ENCODE measurements around the gene STRIP1.
"Not testable (repeated sequence)": the region's sequence is repeated elsewhere in the genome, so short reads cannot be mapped to it uniquely, and the experiment has no call there.

STRIP1 gene

DNA sequence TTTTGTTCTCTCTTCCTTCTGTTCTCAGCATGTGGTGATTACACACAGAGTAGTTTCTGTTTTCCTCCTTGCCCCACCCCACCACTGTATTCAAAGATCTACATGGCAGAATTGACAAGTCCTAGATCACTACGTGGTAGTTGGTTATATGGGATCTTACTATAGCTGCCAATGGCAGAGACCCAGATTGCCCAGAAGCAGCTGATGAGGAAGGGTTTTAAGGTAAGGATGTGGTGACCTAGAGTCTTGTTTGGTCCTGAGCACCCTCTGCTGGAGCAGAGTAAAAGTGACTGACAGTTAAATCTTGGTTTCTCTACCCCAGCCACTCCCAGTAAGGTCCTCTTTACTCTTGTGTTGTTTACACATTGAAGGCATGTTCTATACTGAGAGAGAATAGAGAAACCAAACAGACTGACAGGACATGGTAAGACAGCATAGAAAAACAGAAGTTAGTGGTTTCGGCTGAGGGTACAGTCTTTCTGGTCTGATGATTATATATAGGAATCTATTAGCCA, 22.8 kb upstream of the STRIP1 start:
- DNase-seq = no peak

DNA sequence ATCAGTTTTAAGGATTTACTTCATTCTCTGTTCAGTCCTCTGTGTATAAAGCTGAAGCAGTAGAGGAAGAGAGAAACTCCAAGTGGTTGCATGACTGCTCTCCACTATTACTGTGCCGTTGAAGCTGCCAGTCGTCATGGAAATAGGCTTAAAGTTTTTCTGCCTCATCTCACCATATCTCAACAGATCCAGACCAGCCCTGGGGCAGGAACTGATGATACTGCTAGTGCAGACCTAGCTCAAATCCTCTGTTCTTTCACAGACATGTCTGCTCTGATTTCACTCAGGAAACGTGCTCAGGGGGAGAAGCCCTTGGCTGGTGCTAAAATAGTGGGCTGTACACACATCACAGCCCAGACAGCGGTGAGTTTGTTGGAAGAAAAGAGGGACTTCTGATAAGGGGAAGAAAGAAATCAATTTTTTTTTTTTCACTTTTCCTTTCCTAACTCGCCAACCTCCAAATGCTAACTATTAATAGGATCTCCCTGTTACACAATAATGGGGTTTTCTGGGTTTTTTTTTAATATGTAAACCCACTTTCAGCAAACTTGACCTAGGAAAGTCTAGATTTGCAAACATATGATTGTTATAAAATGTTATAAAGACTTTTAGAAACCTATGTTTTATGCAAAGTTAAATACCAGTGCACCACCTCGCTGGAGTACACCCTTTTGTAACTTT, 22.2 kb upstream of the STRIP1 start:
- no peak for DNase-seq

DNA sequence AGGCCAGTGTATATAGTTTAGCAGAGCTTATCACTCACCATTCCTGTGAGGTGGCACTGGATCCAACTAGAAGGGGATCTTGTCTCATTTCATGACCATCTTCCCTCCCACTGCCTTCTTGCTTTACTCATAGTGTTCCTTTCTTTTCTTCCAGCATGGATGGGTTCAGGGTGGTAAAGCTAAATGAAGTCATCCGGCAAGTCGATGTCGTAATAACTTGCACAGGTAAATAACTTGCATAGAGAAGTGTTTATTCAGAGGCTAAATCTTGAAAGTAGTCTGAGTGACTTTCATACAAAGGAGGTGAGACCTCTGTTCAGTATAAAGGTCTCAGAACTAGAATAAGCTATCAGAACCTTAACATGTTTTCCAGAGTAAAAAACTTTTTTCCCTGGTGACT, 16.6 kb upstream of the STRIP1 start:
- DNase-seq = no peak

DNA sequence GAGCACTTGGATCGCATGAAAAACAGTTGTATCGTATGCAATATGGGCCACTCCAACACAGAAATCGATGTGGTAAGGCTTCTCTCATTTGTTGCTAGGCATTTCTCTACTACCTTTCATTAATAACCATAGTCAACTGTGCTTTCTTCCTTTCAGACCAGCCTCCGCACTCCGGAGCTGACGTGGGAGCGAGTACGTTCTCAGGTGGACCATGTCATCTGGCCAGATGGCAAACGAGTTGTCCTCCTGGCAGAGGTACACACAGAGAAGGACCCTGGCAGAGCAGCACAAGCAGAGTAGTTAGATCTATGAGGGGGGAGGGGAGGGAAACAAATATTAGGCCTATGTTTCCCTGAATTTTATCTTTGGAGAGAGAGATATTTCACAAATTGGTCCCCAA, 16.0 kb upstream of the STRIP1 start:
- no peak for DNase-seq

DNA sequence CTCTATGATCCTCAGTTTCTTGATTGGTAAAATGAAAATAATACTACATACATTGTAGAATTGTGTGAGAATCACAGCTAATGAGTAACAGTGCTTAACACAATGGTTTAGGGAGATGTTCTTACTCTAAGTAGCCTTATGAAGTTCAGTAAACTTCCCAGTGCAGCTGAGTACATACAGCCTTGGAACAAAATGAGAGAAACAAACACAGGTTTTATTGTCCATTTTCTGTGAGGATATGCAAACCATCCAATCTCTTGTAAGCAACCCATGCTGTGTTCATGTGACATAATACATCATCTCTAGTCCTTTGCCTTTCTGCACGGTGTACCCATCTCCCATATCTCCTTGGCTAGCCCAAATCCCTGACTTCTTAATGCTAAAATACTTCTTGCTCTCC, 14.7 kb upstream of the STRIP1 start:
- no peak for DNase-seq

DNA sequence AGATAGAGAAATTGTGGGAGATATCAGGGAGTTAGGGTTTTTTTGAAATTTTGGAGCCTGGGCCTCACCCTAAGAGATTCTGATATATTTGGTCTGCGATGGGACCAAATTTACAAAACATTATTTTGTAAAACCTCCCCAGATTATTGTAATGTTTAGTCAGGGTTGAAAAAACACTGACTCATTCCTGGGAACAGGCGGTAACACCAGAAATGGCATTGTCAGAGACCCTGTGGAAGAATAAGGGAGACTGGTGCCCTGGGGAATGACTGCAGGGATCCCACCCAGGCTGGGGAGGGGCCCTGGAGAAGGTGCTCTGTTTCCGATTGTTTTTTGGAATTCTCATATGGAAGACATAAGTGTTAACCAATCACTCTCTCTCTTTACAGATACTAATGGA, 13.1 kb upstream of the STRIP1 start:
- no peak for DNase-seq

DNA sequence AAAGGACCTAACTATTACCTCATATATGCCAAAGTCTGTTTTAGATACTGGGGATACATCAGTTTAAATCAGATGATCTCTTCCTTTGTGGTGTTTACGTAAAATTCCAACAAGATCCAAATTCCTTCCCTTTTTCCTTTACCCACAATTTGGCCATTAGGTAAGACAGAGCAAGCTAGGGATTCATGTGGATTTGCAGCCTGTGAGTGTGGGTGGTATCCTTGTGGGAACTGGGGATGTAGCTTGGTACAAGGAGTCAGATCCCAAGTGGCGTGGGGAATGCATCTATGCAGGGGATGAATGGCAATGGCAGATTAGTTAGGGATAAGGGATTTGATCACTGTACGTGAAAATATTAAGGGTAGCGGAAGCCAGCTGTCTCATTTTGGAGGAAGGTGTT, 9.8 kb upstream of the STRIP1 start:
- no peak for DNase-seq

DNA sequence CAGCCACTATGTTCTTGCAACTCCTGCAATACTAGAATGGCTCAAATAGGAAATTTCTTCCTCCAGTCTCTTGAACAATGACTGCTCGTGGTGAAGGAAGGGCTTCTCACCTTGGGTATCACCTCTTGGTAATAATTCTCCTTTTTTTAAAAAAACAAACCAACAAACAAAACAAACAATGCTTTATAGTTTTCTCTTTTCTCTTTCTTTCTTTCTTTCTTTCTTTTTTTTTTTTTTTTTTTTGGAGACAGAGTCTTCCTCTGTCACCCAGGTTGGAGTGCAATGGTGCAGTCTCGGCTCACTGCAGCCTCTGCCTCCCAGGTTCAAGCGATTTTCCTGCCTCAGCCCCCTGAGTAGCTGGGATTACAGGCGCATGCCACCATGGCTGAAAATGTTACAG, 3.7 kb upstream of the STRIP1 start:
- DNase-seq = not testable (repeated sequence)

DNA sequence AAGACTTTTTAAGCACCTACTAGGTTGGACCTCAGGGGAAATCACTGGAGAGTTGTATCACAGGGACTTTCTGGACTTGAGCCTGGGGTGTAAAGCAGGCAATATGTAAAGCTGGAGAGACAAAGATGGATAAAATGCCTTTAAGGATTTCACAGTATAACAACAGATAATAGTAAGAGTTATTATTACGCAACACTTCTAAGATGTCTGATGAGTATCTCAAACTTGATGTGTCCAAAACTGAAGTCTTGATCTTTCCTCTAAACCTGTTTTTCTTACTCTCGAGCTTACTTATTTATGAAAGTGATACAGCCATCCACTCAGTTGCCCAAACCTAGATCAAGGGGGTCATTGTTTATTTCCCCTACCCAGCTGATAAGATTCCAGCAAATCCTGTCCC, 2.1 kb upstream of the STRIP1 start:
- no peak for DNase-seq

DNA sequence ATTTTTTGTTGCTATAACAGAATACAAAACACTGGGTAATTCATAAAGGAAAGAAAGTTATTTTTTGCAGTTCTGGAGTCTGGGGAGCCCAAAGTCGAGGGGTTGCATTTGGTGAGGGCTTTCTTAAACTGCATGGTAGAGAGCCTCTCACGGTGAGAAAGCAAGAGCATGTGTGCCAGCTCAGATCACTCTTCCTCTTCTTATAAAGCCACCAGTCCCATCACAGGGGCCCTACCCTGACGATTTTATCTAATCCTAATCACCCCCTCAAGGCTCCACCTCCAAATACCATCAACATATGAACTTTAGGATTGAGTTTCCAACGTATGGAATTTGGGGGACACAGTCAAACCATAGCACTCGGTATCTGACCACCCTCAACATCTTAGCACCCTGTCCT, 1.0 kb upstream of the STRIP1 start:
- DNase-seq = no peak

DNA sequence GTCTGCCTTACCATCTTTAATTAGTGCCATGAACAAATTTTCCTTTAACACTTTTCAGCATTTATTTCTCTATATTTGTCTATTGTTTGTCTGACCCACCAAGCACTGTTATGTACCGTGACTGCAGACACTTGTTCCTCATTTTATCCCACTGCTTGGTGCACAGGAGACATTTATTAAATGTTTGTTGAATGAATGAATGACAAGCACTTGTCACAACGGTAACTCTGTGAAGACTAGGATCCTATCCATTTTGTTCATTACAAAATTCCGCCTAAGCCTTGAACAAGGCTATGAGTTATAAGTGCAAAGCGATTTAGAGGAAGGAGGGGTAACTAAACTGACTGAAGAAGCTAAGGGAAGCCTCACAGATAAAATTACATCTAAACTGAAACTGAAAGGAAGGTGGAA, 379 bp upstream of the STRIP1 start:
- DNase-seq = no peak

DNA sequence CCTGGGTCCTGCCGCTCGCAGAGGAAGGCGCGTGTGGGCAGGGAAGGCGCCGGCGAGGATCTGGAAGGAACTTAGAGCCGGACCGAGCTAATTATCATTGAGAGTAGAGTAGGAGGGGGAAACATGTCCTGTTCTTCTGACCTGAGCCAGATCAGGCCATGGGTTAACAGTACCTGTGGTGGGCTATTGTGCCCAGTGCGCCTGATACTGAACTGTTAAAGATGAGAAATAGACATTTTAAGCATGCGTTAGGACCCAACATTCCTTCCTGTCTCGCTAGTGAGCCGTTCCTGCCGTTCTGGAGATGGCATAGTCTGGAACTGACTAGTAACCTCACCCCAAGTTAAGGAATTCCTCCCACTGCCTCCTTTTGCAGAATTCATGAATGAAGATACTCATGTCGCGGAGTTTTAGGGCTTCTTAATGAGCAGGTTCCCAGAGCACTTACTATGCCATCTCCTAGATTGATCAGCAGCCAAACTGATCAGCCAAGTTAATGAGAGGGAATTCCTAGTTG, 870 bp downstream of the STRIP1 start:
- DNase-seq = no peak

DNA sequence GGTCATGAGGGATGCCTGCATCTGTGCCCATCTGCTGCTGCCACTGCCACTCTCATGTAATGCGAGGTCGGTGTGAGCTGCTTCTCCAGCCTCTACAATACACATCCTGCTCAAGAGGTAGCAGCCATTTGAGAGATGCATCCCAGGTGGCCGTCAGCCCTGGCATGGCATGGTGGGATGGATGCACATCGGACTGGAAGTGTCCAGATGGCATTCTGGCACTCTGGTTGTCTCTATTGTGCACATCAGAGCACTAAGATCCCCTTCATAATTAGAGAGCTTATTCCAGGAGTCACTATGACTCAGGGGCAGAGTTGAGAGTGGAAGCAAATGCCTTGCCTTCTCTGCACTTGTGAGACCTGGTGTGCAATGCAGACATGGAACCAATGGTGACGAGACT, 3.8 kb downstream of the STRIP1 start:
- DNase-seq = no peak

DNA sequence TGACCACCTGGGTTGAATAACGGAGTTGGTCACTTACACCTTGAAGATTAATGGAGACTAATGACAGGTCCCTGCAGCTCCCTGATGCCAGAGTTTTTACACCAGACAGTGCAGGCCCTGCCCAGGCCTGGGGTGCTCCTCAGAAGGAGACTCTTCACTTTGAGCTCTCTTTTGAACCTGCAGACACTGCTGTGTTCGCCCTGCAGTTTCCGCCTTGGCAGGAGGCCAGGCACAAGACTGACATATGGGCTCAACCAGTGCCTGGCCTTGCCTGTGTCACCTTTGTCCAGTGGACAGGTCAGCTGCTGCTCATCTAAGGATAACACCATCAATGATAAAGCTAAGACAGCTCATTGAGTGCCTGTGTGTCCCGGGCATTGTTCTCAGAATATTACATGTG, 5.2 kb downstream of the STRIP1 start:
- DNase-seq = no peak

DNA sequence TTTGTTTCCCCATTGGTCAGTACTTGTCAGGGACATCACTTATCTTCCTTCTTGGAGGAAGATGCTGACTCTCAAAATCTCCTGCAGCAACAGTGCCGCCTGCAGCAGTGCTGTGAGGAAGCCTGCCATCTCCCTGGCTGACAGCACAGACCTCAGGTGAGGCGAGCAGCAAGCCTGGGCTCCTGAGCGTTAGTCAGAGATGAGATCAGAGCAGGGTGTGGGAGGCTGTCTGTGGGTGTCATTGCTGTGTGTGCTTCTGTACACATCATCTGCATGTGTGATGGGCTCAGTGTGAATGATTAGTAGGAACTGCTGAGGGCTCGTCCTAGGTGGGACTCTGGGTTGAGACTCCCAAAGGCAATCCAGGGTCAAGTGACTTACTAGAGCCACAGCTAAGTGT, 6.1 kb downstream of the STRIP1 start:
- DNase-seq = peak; percentile 60

DNA sequence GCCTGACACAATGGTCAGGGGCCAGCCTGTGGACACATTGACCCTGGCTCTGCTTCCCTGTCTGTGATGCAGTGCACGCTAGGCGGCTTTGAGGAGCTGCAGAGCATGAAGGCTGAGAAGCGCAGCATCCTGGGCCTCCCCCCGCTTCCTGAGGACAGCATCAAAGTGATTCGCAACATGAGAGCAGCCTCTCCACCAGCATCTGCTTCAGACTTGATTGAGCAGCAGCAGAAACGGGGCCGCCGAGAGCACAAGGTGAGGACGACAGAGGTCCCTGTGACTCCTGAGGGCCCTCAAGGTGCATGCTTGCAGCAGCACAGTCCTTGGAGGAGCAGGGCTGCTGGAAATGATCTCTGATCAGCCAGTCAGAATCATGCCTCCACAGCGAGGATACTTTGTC, 8.6 kb downstream of the STRIP1 start:
- DNase-seq = no peak

DNA sequence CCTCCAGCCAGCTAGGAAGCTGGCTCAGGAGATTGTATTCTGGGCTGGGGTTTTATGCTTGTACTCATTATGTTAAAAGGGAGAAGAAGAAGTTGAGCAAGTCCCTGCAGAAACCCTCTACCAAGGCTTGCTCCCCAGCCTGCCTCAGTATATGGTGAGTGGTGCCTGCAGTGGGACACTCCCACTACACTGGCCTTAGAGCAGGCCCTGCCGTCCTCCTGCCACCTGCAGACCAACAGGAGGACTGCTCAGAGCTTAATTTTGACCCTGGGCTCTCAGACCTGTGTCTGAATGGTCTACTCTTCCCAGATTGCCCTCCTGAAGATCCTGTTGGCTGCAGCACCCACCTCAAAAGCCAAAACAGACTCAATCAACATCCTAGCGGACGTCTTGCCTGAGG, 13.0 kb downstream of the STRIP1 start:
- DNase-seq = no peak

DNA sequence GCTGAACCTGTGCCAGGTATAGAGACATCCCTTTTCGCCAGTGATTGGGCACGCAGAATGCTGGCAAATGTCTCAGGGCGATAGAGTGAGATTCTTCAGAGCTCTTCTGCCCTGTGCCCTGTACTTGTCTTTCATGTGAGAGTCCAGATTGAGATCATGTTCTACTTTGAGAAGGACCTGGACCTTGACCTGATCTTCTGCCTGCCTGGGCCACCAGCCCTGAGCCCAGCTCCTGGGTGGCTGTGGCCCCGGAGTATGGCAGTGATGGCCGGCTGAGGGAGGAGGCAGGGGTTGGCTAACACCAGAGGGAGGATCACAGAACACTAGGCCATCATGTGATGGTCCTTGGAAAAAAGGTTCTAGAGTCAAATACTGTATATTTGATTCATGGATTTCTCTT, 13.8 kb downstream of the STRIP1 start:
- no peak for DNase-seq

DNA sequence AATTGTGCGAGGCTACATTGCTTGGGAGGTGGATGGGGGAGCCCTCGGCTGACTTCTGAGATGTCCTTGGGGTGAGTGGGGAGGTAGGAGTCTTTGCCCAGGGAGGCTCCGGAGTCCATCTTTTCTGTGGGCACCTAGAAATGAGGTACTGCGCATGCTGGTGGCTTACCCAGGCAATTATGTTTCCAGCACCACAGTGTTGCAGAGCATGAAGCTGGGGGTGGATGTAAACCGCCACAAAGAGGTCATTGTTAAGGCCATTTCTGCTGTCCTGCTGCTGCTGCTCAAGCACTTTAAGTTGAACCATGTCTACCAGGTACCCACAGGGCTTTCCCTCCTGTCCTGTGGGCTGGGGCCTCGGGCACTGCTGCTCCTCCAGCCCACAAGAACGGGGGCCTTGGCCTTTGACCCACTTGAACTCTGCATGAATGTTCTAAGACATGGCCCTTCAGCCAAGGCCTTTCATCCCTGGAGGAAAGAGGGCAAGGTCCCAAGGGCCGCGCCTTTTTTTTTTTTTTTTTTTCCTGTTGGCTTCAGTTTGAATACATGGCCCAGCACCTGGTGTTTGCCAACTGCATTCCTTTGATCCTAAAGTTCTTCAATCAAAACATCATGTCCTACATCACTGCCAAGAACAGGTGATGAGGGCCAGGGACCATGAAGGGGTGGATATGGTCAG, 14.6 kb downstream of the STRIP1 start:
- no peak for DNase-seq

DNA sequence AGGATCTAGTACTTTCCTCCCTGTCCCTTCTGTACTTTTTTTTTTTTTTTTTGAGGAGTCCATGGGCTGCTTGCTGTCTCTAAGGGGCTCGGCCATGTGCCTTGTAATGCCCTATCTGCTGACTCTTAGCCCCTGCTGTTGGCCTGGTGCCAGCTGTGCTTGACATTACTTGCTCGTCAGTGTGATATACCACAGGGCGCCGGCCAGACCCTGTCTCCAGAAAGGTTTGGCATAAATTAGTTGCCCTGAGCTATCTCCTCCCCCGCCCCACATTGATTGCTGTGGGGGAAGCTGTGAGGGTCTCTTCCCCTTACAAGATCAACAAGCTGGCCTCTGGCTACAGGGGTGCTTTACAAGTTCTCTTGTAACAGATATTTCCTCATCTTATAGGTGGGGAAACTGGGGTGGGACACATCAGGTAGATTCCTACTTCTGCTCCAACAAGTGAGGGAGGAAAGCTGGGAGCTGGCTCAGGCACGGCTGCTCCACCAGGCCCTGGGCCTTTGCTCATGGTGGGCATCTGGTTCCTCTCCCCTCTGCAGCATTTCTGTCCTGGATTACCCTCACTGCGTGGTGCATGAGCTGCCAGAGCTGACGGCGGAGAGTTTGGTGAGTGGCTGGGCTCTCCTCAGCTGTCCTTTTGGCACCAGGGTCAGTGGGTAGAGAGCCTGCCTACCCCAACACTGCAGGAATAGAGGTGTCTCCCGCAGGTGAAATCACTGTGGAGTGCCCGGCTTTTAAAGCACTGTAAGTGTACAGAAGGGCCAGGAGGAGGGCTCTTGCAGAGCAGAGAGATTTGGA, 15.6 kb downstream of the STRIP1 start:
- DNase-seq = no peak

DNA sequence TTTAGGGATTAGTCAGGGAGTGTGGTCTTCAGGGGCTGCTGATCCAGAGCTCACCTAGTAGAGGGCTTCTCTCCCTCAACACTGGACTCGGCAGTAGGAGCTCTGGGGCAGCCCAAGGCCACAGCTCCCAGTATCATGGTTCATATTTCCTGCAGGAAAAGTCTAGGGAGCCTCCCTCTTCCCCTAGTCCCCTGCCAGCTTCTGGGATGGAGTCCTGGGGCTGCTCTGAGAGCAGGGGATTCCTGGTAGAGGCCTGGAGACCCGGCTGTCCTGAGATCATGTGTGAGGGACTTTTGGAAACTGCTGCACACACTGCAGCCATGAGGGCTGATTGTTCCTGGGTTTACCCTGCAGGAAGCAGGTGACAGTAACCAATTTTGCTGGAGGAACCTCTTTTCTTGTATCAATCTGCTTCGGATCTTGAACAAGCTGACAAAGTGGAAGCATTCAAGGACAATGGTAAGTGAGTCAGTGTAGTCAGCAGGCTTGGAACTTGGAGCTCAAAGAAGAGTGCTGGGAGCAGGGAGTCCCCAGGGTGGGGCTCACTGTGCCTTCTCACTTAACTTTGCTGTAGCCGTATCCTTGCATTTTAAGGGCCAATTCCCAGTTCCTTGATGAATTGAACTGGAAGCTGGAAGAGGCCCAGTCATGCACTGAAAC, 16.3 kb downstream of the STRIP1 start:
- DNase-seq = no peak

DNA sequence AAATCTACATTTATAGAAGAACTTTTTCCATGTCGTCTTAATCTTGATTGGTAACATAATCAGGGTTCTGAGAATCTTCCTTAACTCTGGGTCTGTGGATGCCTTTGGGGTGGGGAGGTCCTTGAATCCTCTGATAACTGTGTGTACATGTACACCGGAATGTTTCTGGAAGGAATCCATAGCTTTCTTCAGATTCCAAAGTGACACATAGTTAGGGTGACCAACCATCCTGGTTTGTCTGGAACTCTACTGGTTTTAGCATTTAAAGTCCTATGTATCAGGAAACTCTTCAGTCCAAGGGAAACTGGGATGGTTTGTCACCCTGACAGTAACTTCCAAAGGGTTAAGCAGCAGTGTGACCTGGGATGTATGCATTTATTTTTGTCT, 16.8 kb downstream of the STRIP1 start:
- DNase-seq = no peak
